Loucy (cell line): ENCODE data around the gene KIF1B.

ENCODE experiments used
- CTCF ChIP-seq: fragments of 200-600 bp; sonication (generic); conservative IDR thresholded peaks from 2 replicates; pipeline ENCODE4 v1.5.1; 2014; ENCODE audit warnings: mild to moderate bottlenecking, antibody characterized with exemption, low read length
- EZH2phosphoT487 ChIP-seq: fragments of 200-600 bp; IDR thresholded peaks from 2 replicates; pipeline ENCODE4 v1.6.1; 2018; ENCODE audit warnings: antibody characterized with exemption, mild to moderate bottlenecking, moderate library complexity, borderline replicate concordance

- TF ChIP-seq CTCF (no peak), EZH2phosphoT487 (no peak)
Observed at GRCh38 chr1:10171995-10172669, 38.2 kb upstream of the KIF1B start.
